ENCODE measurements around the gene MAPK9. TPM values are rescaled to one million over a fixed set of nuclear protein-coding genes. Genes with fewer than 3 reads are reported as not detected.
"Not testable (repeated sequence)": the region's sequence is repeated elsewhere in the genome, so short reads cannot be mapped to it uniquely, and the experiment has no call there.

The MAPK9 gene
- total RNA-seq, 1 donor from 2014 or later: 44.9 TPM

DNA sequence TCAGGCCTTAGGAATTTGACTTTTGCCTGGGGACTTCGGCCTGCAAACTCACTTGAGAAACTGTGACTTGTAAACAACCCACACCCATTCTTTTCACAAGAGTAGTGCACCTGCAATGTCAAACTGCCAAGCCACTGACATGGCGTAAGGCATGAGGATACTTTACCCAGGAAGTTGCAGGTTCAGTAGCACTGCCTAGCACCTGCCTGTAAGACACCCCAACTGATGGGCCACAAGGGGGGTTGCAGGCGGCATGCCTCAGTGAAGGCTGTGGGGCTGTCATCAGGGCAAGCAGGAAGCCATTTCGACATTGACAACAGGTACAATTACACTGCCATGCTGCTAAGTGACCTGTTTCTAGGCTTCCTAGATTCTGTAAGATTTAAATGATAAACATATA is 41.6 kb downstream of the MAPK9 start:
- intact Hi-C loops (cut with micrococcal nuclease): no loop called here

DNA sequence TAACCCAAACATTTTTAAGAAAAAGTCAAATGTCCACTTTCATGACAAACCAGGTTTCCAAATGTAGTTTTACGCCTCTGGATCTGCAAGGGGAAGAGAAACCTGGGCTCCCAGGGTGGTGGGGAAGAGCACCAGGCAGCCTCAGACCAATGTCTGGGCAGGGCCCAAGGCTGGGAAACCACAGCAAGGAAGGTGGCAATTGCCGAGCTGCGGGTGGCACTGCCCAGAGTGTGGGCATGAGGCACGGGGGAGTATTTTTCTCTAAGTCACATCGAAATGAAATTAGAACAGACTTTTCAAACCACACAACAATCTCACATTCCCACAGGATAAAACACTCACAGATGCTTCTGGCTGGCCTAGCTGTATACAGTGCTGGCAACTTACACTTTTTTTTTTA is 50.3 kb downstream of the MAPK9 start:
- intact Hi-C loops (cut with micrococcal nuclease): no loop called here

DNA sequence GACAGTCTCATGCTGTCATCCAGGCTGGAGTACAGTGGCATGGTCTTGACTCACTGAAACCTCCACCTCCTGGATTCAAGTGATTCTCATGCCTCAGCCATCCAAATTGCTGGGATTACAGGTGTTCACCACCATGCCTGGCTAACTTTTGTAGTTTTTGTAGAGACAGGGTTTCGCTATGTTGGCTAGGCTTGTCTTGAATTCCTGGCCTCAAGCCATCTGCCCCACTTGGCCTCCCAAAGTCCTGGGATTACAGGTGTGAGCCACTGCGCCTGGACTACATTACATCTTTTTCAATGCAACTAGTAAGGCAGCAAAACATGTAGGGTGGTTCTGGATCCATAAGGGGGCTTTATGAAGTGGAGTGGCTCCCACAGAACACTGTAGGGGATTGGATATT is 53.3 kb downstream of the MAPK9 start:
- intact Hi-C loops (cut with micrococcal nuclease): no loop called here

DNA sequence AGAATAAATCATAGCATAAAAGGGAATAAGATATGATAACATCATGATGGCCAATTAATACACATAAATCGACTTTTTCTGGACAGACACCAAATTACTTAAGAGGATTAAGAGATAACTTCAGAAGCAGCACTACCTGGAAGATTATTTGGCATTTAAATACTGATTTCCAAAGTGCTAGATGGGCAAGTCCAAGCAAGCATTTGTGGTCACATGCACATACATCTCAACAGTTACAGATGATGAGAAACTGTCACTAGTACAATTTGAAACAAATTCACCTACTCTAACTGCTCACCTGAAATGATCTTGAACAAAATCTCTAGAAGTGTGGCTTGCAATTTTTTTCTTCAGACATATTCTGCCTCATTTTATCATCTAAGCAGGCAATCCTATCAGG is 56.0 kb downstream of the MAPK9 start:
- intact Hi-C loops (cut with micrococcal nuclease): no loop called here

- intact Hi-C loops (cut with micrococcal nuclease): no loop called here
Observed at GRCh38 chr5:180235077-180235476, 56.8 kb downstream of the MAPK9 start.

DNA sequence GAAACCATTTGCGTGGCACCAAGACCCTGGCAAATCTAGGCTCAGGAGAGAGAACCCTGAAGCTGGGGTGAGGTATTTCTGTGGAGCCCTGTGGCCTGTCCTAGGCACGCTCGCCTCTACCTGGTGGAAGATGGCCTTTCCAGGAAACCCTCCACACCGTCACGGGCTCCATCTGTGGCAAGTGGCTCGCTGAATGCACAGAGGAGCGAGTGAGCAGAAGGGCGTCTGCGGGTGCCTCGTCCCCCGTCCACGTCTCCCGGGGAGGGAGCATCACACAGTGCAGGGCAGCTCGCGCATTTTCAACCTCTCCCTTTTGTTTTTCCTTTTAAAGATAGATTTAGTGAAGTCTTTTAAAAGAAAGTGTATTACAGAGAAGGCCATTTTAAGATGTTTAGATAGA is 57.6 kb downstream of the MAPK9 start:
- intact Hi-C loops (cut with micrococcal nuclease): no loop called here

GRCh38 chr5:180233729-180234128 is 58.2 kb downstream of the MAPK9 start:
- intact Hi-C loops (cut with micrococcal nuclease): no loop called here

- intact Hi-C loops (cut with micrococcal nuclease): no loop called here
Observed at GRCh38 chr5:180230017-180230416, 61.9 kb downstream of the MAPK9 start.

GRCh38 chr5:180222056-180222455 is 69.8 kb downstream of the MAPK9 start:
- intact Hi-C loops (cut with micrococcal nuclease): no loop called here

GRCh38 chr5:180217797-180218196 is 74.1 kb downstream of the MAPK9 start:
- intact Hi-C loops (cut with micrococcal nuclease): no loop called here

- intact Hi-C loops (cut with micrococcal nuclease): no loop called here
Observed at GRCh38 chr5:180216646-180217171, 75.2 kb downstream of the MAPK9 start.

- intact Hi-C loops (cut with micrococcal nuclease): no loop called here
Observed at GRCh38 chr5:180215783-180216630, 75.9 kb downstream of the MAPK9 start.

GRCh38 chr5:180214870-180215770 is 76.8 kb downstream of the MAPK9 start:
- intact Hi-C loops (cut with micrococcal nuclease): no loop called here

DNA sequence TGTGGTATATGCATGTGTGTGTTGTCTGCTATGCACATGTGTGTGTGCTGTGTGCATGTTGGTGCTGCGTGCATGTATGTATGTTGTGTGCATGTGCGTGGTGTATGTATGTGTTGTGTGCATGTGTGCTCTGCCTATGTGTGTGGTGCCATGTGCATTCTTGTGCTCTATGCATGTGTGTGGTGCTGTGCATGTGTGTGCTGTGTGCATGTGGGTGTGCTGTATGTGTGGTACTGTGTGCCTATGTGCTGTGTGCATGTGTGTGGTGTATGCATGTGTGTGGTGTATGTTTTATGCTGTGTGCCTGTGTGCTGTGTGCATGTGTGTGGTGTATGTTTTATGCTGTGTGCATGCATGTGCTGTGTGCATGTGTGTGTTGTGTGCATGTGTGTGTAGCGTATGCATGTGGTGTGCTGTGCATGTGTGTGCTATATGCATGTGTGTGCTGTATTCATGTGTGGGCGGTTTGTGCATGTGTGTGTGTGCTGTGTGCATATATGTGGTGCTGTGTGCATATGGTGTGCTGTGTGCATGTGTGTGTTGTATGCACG is 78.2 kb downstream of the MAPK9 start:
- intact Hi-C loops (cut with micrococcal nuclease): no loop called here

DNA sequence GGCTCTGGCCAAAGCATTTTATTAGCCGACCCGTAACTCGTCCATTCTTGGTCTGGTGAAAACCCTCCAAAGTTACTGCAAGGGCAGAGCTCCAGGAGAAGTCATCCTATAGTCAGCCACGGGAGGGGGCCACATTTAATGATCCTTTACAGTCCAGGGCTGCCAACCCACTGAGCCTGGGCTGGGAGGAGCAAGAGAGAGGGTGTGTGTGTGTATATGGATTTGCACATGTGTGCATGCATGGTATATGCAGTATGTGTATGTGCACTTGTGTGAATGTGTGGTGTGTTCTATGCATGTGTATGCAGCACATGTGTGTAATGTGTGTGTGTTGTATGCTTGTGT is 78.7 kb downstream of the MAPK9 start:
- intact Hi-C loops (cut with micrococcal nuclease): no loop called here

GRCh38 chr5:180212363-180213255 is 79.3 kb downstream of the MAPK9 start:
- intact Hi-C loops (cut with micrococcal nuclease): no loop called here

DNA sequence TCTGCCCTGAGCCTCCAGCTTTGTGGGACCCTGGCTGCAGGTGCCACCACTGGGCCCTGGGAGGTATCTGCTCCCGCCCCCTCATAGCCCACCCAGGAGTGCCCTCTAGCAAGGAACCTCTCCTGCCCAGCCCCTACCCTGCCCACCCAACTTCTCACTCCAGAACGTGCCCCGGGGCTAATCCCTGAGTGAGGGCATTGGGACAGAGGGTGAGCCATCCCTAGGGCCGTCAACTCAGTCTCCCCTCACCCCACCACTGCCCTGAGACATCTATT is 80.2 kb downstream of the MAPK9 start:
- intact Hi-C loops (cut with micrococcal nuclease): no loop called here

DNA sequence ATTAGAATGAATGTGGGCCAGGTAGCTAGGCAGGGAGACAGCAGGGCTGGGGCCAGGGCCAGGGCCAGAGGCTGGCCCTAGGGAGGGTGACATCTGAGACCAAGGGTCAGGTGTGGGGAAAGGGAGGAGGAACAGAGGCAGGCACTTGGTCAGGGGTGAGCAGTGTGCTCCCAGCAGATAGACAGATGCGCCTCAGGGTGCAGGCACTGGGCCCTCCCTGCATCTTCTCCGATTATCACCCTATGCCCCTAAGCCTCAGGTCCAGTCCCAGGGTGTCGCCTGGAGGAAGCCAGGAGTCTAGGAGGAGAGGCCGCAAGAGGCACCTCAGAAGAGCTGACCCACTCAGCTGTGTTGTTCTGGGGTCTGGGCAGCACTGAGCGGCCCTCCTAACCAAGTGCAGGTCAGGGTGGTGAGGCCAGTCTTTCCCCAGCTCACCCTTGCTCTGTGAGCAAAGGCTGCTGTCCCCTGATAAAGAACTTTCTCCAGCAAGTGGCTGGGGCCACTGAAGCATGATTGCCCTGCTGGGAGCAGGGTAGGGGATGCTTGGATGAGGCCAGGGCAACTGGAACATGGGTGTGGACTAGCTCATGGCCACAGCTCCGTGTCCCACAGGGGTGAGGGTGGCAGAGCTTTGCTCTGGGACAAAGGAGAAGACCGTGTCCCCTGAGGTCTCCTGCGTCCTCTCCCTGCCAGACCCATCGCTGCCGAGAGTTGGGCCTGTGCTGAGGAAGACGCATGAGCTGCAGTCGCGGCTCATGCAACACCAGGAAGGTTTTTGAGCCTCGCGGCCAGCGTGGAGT is 80.7 kb downstream of the MAPK9 start:
- intact Hi-C loops (cut with micrococcal nuclease): no loop called here

DNA sequence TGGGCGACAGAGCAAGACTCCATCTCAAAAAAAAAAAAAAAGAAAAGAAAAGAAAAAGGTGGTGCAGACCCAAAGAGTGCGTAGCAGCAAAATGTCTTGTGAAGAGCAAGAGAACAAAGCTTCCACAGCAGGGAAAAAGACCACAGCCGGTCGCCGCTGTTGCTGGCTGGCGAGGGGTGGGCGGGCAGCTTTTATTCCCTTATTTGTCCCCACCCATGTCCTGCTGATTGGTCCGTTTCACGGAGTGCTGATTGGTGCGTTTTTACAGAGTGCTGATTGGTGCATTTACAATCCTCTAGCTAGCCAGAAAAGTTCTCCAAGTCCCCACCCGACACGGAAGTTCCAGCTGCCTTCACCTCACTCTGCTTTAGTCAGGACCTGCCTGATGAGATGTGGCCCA is 81.8 kb downstream of the MAPK9 start:
- intact Hi-C loops (cut with micrococcal nuclease): not testable (repeated sequence)

GRCh38 chr5:180209137-180209581 is 82.7 kb downstream of the MAPK9 start, which contains the start of gene RASGEF1C:
Gene RASGEF1C (minus strand): TSS chr5:180209211. CDS start chr5:180138052, 71,159 bp downstream.
- intact Hi-C loops (cut with micrococcal nuclease): loop anchor here (10.0 kb wide), 1 partner anchor 116 kb away; no protein-coding TSS in a partner anchor

All from T-helper 2 cell treated with Interferon-gamma antibody and Interleukin-4, amounts not matched to agents 100 ng/mL and 5 ng/mL, for 36 hours (primary cell).